Activated T-helper 1 cell treated with anti-CD3 and anti-CD28 coated beads, Interleukin-2, amount 50 U/mL, for 16 hours (primary cell): ENCODE results near the gene WARS2.

Source experiments
- DNase-seq, 2 donors: peaks; one replicate each; pipeline ENCODE4 v3.0.0-alpha.2; 2020; ENCODE audit warnings: low read depth in 1 of 2, low spot score in 1 of 2

Gene WARS2

GRCh38 chr1:119034359-119034758, 106.1 kb downstream of the WARS2 start:
- no peak for DNase-seq

GRCh38 chr1:119032986-119033385, 107.5 kb downstream of the WARS2 start:
- no peak for DNase-seq

GRCh38 chr1:119027759-119028158, 112.7 kb downstream of the WARS2 start:
- DNase-seq: no peak

GRCh38 chr1:119026956-119027355, 113.5 kb downstream of the WARS2 start:
- DNase-seq: no peak

GRCh38 chr1:119015547-119015946, 124.9 kb downstream of the WARS2 start:
- DNase-seq: no peak

GRCh38 chr1:119012383-119012782, 128.1 kb downstream of the WARS2 start:
- no peak for DNase-seq

- no peak for DNase-seq
These were observed 128.7 kb downstream of the WARS2 start for GRCh38 chr1:119011706-119012105.

- DNase-seq: no peak
These were observed 129.3 kb downstream of the WARS2 start for GRCh38 chr1:119011116-119011515.

- DNase-seq: no peak
These were observed 130.3 kb downstream of the WARS2 start for GRCh38 chr1:119010201-119010600.

- no peak for DNase-seq
These were observed 131.2 kb downstream of the WARS2 start for GRCh38 chr1:119009312-119009655.

- DNase-seq: no peak
These were observed 131.8 kb downstream of the WARS2 start for GRCh38 chr1:119008483-119009311.

- DNase-seq: no peak
These were observed 132.6 kb downstream of the WARS2 start for GRCh38 chr1:119007670-119008482.

GRCh38 chr1:119007339-119007669, 133.1 kb downstream of the WARS2 start:
- no peak for DNase-seq

- DNase-seq: no peak
These were observed 133.8 kb downstream of the WARS2 start for GRCh38 chr1:119006406-119007279.

GRCh38 chr1:119005724-119006405, 134.6 kb downstream of the WARS2 start:
- DNase-seq: no peak

GRCh38 chr1:119004781-119005180, 135.7 kb downstream of the WARS2 start:
- DNase-seq: no peak

GRCh38 chr1:119004129-119004527, 136.3 kb downstream of the WARS2 start:
- DNase-seq: no peak

GRCh38 chr1:119003413-119004128, 136.9 kb downstream of the WARS2 start:
- no peak for DNase-seq

- no peak for DNase-seq
These were observed 138.3 kb downstream of the WARS2 start for GRCh38 chr1:119002028-119002686.
